Neuronal stem cell (in vitro differentiated cells): ENCODE results near the gene EVI5. TPM values are rescaled to one million over a fixed set of nuclear protein-coding genes. Genes with fewer than 3 reads are reported as not detected.

ENCODE experiments used
- DNase-seq: peaks from one replicate; pipeline ENCODE4 v3.0.0-alpha.2; 2013; ENCODE audit warnings: low spot score
- H2AFZ ChIP-seq: one replicate; pipeline ENCODE4 v1.6.1; 2013; ENCODE audit warnings: mild to moderate bottlenecking, low read length, inconsistent platforms
- H2AK5ac ChIP-seq: 2 replicates; pipeline ENCODE4 v1.6.1; 2013; ENCODE audit warnings: low read depth, mild to moderate bottlenecking, inconsistent platforms, low read length, moderate library complexity, mixed read lengths
- H2BK120ac ChIP-seq: 2 replicates; pipeline ENCODE4 v1.6.1; 2013; ENCODE audit warnings: low read depth, mild to moderate bottlenecking, inconsistent platforms, low read length, moderate library complexity, mixed read lengths
- H2BK12ac ChIP-seq: one replicate; pipeline ENCODE4 v1.6.1; 2013; ENCODE audit warnings: low read length, inconsistent platforms
- H2BK15ac ChIP-seq: 2 replicates; pipeline ENCODE4 v1.6.1; 2013; ENCODE audit warnings: mild to moderate bottlenecking, low read length, inconsistent platforms, mixed read lengths
- H2BK5ac ChIP-seq: one replicate; pipeline ENCODE4 v1.6.1; 2013; ENCODE audit warnings: inconsistent platforms, mild to moderate bottlenecking, low read length, moderate library complexity
- H3K14ac ChIP-seq: one replicate; pipeline ENCODE4 v1.6.1; 2013; ENCODE audit warnings: low read length, inconsistent platforms
- H3K18ac ChIP-seq: 2 replicates; pipeline ENCODE4 v1.6.1; 2013; ENCODE audit warnings: low read length, inconsistent platforms
- H3K23ac ChIP-seq: 2 replicates; pipeline ENCODE4 v1.6.1; 2013; ENCODE audit warnings: low read depth, mild to moderate bottlenecking, mixed read lengths, low read length, inconsistent platforms; ENCODE audit not compliant: poor library complexity
- H3K27ac ChIP-seq: replicated peaks from 3 replicates; pipeline ENCODE4 v1.5.1; 2013; ENCODE audit warnings: low read length, inconsistent platforms
- H3K27me3 ChIP-seq, 3 experiments: 2 replicates each; pipeline ENCODE4 v1.6.1; 2013; ENCODE audit warnings: low read length in 3 of 3, mild to moderate bottlenecking in 2 of 3, inconsistent platforms in 1 of 3, low read depth in 1 of 3, mixed read lengths in 1 of 3, moderate library complexity in 1 of 3; ENCODE audit not compliant: control insufficient read depth in 3 of 3, insufficient read depth in 3 of 3
- H3K36me3 ChIP-seq, 2 donors: replicated peaks in 1 of 2; 2 replicates each; pipeline ENCODE4 v1.6.1; 2013; ENCODE audit warnings: low read length in 2 of 2; ENCODE audit not compliant: control insufficient read depth in 2 of 2, insufficient read depth in 2 of 2
- H3K4ac ChIP-seq: 2 replicates; pipeline ENCODE4 v1.6.1; 2013; ENCODE audit warnings: inconsistent platforms, mild to moderate bottlenecking, low read length, moderate library complexity
- H3K4me1 ChIP-seq, 2 donors: 1 replicate in 1 of 2; 2 replicates in 1 of 2; pipeline ENCODE4 v1.6.1; 2013; ENCODE audit warnings: low read length in 2 of 2, low read depth in 1 of 2; ENCODE audit not compliant: control insufficient read depth in 2 of 2, insufficient read depth in 1 of 2
- H3K4me2 ChIP-seq: one replicate; pipeline ENCODE4 v1.6.1; 2013; ENCODE audit warnings: mild to moderate bottlenecking, low read length, inconsistent platforms; ENCODE audit not compliant: insufficient read depth, poor library complexity, severe bottlenecking
- H3K4me3 ChIP-seq, 2 donors: 2 replicates each; pipeline ENCODE4 v1.5.1; 2013; ENCODE audit warnings: low read length in 2 of 2, mild to moderate bottlenecking in 2 of 2, inconsistent platforms in 1 of 2, moderate library complexity in 1 of 2
- H3K79me1 ChIP-seq: one replicate; pipeline ENCODE4 v1.6.1; 2013; ENCODE audit warnings: low read depth, mild to moderate bottlenecking, inconsistent platforms, low read length, moderate library complexity
- H3K9ac ChIP-seq: one replicate; pipeline ENCODE4 v1.6.1; 2013; ENCODE audit warnings: mild to moderate bottlenecking, low read depth, low read length, inconsistent platforms; ENCODE audit not compliant: poor library complexity
- H3K9me3 ChIP-seq, 2 donors: replicated peaks in 1 of 2; 2 replicates each; pipeline versions ENCODE3 to v1.6.1; 2013; ENCODE audit warnings: low read length in 2 of 2, mild to moderate bottlenecking in 2 of 2, inconsistent platforms in 1 of 2, low read depth in 1 of 2, mixed read lengths in 1 of 2, moderate library complexity in 1 of 2; ENCODE audit not compliant: control insufficient read depth in 2 of 2, insufficient read depth in 1 of 2
- H4K8ac ChIP-seq: one replicate; pipeline ENCODE4 v1.6.1; 2013; ENCODE audit warnings: low read depth, mild to moderate bottlenecking, inconsistent platforms, low read length, moderate library complexity
- H4K91ac ChIP-seq: one replicate; pipeline ENCODE4 v1.6.1; 2013; ENCODE audit warnings: low read length, low read depth, mild to moderate bottlenecking, inconsistent platforms; ENCODE audit not compliant: poor library complexity
- WGBS, 2 donors: extraction: QIAGEN DNeasy Blood & Tissue Kit; methylation state at CpG; one replicate each; pipeline ENCODE4 v1.1.7; 2013; ENCODE audit warnings: missing lambda C conversion rate in 2 of 2, mixed read lengths in 1 of 2; ENCODE audit not compliant: insufficient read length in 2 of 2, insufficient replicate concordance in 1 of 2; ENCODE audit errors: extremely low coverage in 2 of 2; 5-methylcytosine and 5-hydroxymethylcytosine counted together
- small RNA-seq: library from polyadenylated mRNA; stranded (forward); fragments of <200 nt; extraction: miRNeasy Mini kit (QIAGEN cat#:217004); gene quantifications from one replicate; pipeline ENCODE3, GENCODE V24; 2013; ENCODE audit not compliant: insufficient read depth

EVI5 gene

GRCh38 chr1:92461364-92462097, 323.4 kb downstream of the EVI5 start:
- Histone ChIP-seq H3K27me3 (no peaks in the 10 kb centered on the region), H2AFZ (no peak overlapping the region), H3K14ac (no peak overlapping the region), H3K4ac (no peak overlapping the region), H3K23ac (no peak overlapping the region), H3K79me1 (no peaks in the 10 kb centered on the region), H3K9ac (no peak overlapping the region), H2BK15ac (no peak overlapping the region), H4K91ac (no peak overlapping the region), H3K27ac (no peak overlapping the region), H2BK120ac (no peak overlapping the region), H3K4me1 (no peaks in the 10 kb centered on the region), H3K4me3 (no peak overlapping the region), H3K9me3 (no peaks in the 10 kb centered on the region), H2AK5ac (no peak overlapping the region), H4K8ac (no peak overlapping the region), H2BK12ac (no peak overlapping the region), H3K18ac (no peak overlapping the region), H3K4me2 (no peak overlapping the region), H3K36me3 (no peaks in the 10 kb centered on the region), H2BK5ac (no peak overlapping the region)
- DNase-seq, result no peak
- WGBS, 2 donors, result no CpG with 5 or more reads among the region's 5 CpGs

DNA sequence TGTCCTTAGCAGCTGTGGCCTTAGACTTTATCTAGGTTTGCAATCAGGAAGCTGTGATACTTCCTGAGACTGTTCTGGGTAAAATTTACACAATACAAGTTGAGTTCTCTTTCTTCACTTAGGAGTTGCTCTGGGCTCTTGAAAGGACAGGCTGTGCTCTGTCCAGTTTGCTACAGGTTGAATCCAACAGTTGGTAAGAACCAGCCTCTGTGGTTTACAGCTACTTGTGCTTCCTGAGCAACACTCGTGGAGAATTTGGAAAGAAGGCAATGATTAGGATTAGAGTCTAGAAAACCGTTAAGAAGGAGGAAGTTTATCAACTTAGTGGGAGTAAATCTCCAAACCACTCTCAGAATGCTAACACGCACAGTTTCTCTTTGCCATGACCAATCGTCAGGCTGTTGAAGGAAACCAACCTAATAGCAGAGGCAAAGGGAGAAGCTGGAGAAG, 325.0 kb downstream of the EVI5 start:
- no CpG with 5 or more reads among the region's 4 CpGs for WGBS, 2 donors
- DNase-seq, result no peak
- H3K9ac ChIP-seq, result no peak overlapping the region

More for the DNA sequence above, 325.0 kb downstream of the EVI5 start:
- Histone ChIP-seq H4K91ac (no peak overlapping the region), H3K4ac (no peak overlapping the region), H3K9me3 (no peaks in the 10 kb centered on the region), H3K27me3 (no peaks in the 10 kb centered on the region), H3K14ac (no peak overlapping the region), H2BK15ac (no peak overlapping the region), H3K79me1 (no peaks in the 10 kb centered on the region), H3K23ac (no peak overlapping the region), H2AK5ac (no peak overlapping the region), H2BK12ac (no peak overlapping the region), H2AFZ (no peak overlapping the region), H3K27ac (no peak overlapping the region), H2BK120ac (no peak overlapping the region), H4K8ac (no peak overlapping the region), H2BK5ac (no peak overlapping the region), H3K4me1 (no peaks in the 10 kb centered on the region), H3K36me3 (no peaks in the 10 kb centered on the region), H3K18ac (no peak overlapping the region), H3K4me2 (no peak overlapping the region), H3K4me3 (no peak overlapping the region)

Small RNAs within 50 kb of the gene (small RNA-seq; reads per million reads assigned to genes)
- gene AC104332.2 (not detected), gene RNU4-59P (not detected)
